Neural cell (in vitro differentiated cells): Measurements from ENCODE around the gene TEN1. TPM values are rescaled to one million over a fixed set of nuclear protein-coding genes. Genes with fewer than 3 reads are reported as not detected.

Experiments
- H2AFZ ChIP-seq: fragments of 200-600, 300-800 bp; sonication (generic), shearing (Covaris generic); 2 replicates; pipeline ENCODE4 v1.6.0; 2014; ENCODE audit warnings: low read depth, mild to moderate bottlenecking, antibody characterized with exemption, low read length, moderate library complexity
- H3F3A ChIP-seq: fragments of 200-600 bp; shearing (Covaris generic); 2 replicates; pipeline ENCODE4 v1.6.1; 2016; ENCODE audit warnings: mild to moderate bottlenecking, moderate library complexity, mixed read lengths, antibody characterized with exemption, low read length; ENCODE audit not compliant: insufficient read depth, poor library complexity, severe bottlenecking
- H3K27ac ChIP-seq: fragments of 200-600, 300-800 bp; sonication (generic), shearing (Covaris generic); 2 replicates; pipeline ENCODE4 v1.5.1; 2014; ENCODE audit warnings: mild to moderate bottlenecking, low read length, moderate library complexity
- H3K27me3 ChIP-seq: fragments of 300-800, 200-600 bp; sonication (generic), shearing (Covaris generic); 2 replicates; pipeline ENCODE4 v1.6.0; 2014; ENCODE audit warnings: mild to moderate bottlenecking, low read depth, low read length, moderate library complexity; ENCODE audit not compliant: insufficient read depth
- H3K36me3 ChIP-seq: fragments of 300-800, 200-600 bp; sonication (generic), shearing (Covaris generic); 2 replicates; pipeline ENCODE4 v1.5.1; 2014; ENCODE audit warnings: mild to moderate bottlenecking, antibody characterized with exemption, low read length, moderate library complexity; ENCODE audit not compliant: insufficient read depth
- H3K4me2 ChIP-seq: fragments of 300-800, 200-600 bp; sonication (generic), shearing (Covaris generic); 2 replicates; pipeline ENCODE4 v1.6.0; 2014; ENCODE audit warnings: mild to moderate bottlenecking, low read length
- H3K4me3 ChIP-seq: fragments of 300-800, 200-600 bp; sonication (generic), shearing (Covaris generic); 2 replicates; pipeline ENCODE4 v1.5.1; 2014; ENCODE audit warnings: mild to moderate bottlenecking, low read length, moderate library complexity
- H3K79me2 ChIP-seq: fragments of 200-600 bp; shearing (Covaris generic); replicated peaks from 2 replicates; pipeline ENCODE4 v1.6.0; 2014; ENCODE audit warnings: mild to moderate bottlenecking, low read length, moderate library complexity; ENCODE audit not compliant: insufficient read depth
- H3K9ac ChIP-seq: fragments of 300-800, 200-600 bp; sonication (generic), shearing (Covaris generic); 2 replicates; pipeline ENCODE4 v1.6.1; 2016; ENCODE audit warnings: mild to moderate bottlenecking, low read length, mixed read lengths
- H3K9me2 ChIP-seq: fragments of 200-600 bp; shearing (Covaris generic); 2 replicates; pipeline ENCODE4 v1.6.1; 2016; ENCODE audit warnings: mild to moderate bottlenecking, low read length, mixed read lengths; ENCODE audit not compliant: insufficient read depth
- H3K9me3 ChIP-seq: fragments of 200-600, 300-800 bp; sonication (generic), shearing (Covaris generic); 2 replicates; pipeline ENCODE4 v1.6.1; 2016; ENCODE audit warnings: mild to moderate bottlenecking, mixed run types, low read length, moderate library complexity, mixed read lengths
- H4K20me1 ChIP-seq: fragments of 200-600 bp; shearing (Covaris generic); 2 replicates; pipeline ENCODE4 v1.6.1; 2016; ENCODE audit warnings: mild to moderate bottlenecking, mixed run types; ENCODE audit not compliant: insufficient read depth
- CTCF ChIP-seq: fragments of 450-650 bp; IDR thresholded peaks from 2 replicates; pipeline ENCODE4 v1.5.1; 2014; ENCODE audit warnings: antibody characterized with exemption, mild to moderate bottlenecking, moderate library complexity; ENCODE audit not compliant: poor library complexity, severe bottlenecking
- EP300 ChIP-seq: fragments of 450-650 bp; conservative IDR thresholded peaks from 2 replicates; pipeline ENCODE4 v1.6.1; 2014; ENCODE audit warnings: antibody characterized with exemption, mild to moderate bottlenecking, moderate library complexity; ENCODE audit not compliant: poor library complexity, severe bottlenecking
- EZH2 ChIP-seq: fragments of 200-600, 300-800 bp; shearing (Covaris generic), sonication (generic); IDR thresholded peaks from 2 replicates; pipeline ENCODE4 v1.6.1; 2014; ENCODE audit warnings: antibody characterized with exemption, low read length, borderline replicate concordance, mild to moderate bottlenecking; ENCODE audit not compliant: insufficient read depth, poor library complexity, severe bottlenecking
- MXI1 ChIP-seq: fragments of 450-650 bp; conservative IDR thresholded peaks from 2 replicates; pipeline ENCODE4 v1.6.1; 2014; ENCODE audit warnings: antibody characterized with exemption, mild to moderate bottlenecking; ENCODE audit not compliant: poor library complexity, severe bottlenecking
- POLR2AphosphoS5 ChIP-seq: IDR thresholded peaks from 2 replicates; pipeline ENCODE4 v1.6.1; 2012
- RAD21 ChIP-seq: fragments of 450-650 bp; conservative IDR thresholded peaks from 2 replicates; pipeline ENCODE4 v1.6.1; 2014; ENCODE audit warnings: antibody characterized with exemption, mild to moderate bottlenecking, moderate library complexity
- SMC3 ChIP-seq: fragments of 450-650 bp; conservative IDR thresholded peaks from 2 replicates; pipeline ENCODE4 v1.6.1; 2014; ENCODE audit warnings: antibody characterized with exemption, mild to moderate bottlenecking, moderate library complexity; ENCODE audit not compliant: poor library complexity
- TAF1 ChIP-seq: IDR thresholded peaks from 2 replicates; pipeline ENCODE4 v1.6.1; 2012; ENCODE audit warnings: low read depth
- polyA plus RNA-seq: library from polyadenylated mRNA; depleted of rRNA; stranded (reverse); fragments of >200 nt; gene quantifications from 2 replicates; pipeline ENCODE4 v1.2.3, GENCODE V29; 2014
- TF ChIP-seq, protein P1 (sequence below): IDR thresholded peaks from 2 replicates; pipeline ENCODE4 v1.6.1; 2012; ENCODE audit warnings: borderline replicate concordance

The TEN1 gene
- polyA plus RNA-seq, 1 donor from 2014 or later, result 33.1 TPM

DNA sequence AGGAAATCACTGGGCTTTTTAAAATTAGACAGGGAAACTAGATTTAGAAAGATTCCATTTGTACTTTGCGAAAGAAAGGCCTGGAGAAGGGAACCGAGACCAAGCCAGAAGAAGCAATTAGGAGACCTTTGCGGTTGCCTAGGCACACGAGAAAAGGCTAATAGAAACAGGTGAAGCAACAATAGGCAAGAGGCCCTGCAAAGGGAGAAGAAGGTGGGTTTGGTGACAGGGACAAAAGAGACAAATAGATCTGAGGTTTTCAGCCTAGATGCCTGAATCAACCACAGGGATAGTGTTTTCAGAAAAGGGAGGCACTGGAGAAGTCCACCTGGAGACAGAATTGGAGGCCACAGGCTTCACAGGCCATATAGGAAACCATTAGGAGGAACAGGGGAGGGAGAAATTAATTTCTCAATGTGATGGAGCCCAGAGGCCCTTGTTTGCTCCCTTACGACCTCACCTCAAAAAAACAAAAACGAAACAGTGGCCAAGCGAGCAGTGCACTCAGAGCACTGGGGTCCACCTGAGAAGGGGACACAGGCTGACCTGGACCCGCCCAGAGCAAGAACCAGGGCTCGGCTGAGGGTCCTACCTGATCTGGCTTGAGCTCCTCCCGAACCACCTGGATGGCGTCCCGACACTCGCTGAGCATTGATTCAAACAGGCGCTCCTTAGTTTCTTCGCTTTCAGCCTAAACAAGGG, 70.9 kb downstream of the TEN1 start:
- no peaks in the 10 kb centered on the region for H3F3A ChIP-seq
- no peak overlapping the region for H2AFZ ChIP-seq
- H3K79me2 ChIP-seq, result no peaks in the 10 kb centered on the region
- TF ChIP-seq POLR2AphosphoS5 (no peak), RAD21 (no peak), SMC3 (no peak), EP300 (no peak), MXI1 (no peak), EZH2 (no peak), CTCF (no peak), TAF1 (no peak)
- TF ChIP-seq, protein P1, sequence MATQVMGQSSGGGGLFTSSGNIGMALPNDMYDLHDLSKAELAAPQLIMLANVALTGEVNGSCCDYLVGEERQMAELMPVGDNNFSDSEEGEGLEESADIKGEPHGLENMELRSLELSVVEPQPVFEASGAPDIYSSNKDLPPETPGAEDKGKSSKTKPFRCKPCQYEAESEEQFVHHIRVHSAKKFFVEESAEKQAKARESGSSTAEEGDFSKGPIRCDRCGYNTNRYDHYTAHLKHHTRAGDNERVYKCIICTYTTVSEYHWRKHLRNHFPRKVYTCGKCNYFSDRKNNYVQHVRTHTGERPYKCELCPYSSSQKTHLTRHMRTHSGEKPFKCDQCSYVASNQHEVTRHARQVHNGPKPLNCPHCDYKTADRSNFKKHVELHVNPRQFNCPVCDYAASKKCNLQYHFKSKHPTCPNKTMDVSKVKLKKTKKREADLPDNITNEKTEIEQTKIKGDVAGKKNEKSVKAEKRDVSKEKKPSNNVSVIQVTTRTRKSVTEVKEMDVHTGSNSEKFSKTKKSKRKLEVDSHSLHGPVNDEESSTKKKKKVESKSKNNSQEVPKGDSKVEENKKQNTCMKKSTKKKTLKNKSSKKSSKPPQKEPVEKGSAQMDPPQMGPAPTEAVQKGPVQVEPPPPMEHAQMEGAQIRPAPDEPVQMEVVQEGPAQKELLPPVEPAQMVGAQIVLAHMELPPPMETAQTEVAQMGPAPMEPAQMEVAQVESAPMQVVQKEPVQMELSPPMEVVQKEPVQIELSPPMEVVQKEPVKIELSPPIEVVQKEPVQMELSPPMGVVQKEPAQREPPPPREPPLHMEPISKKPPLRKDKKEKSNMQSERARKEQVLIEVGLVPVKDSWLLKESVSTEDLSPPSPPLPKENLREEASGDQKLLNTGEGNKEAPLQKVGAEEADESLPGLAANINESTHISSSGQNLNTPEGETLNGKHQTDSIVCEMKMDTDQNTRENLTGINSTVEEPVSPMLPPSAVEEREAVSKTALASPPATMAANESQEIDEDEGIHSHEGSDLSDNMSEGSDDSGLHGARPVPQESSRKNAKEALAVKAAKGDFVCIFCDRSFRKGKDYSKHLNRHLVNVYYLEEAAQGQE, result no peak
- no peak overlapping the region for H3K27ac ChIP-seq
- no peak overlapping the region for H3K9ac ChIP-seq
- no peak overlapping the region for H3K4me3 ChIP-seq
- H3K9me3 ChIP-seq, result no peaks in the 10 kb centered on the region
- H4K20me1 ChIP-seq, result no peaks in the 10 kb centered on the region
- H3K36me3 ChIP-seq, result no peaks in the 10 kb centered on the region
- H3K9me2 ChIP-seq, result no peaks in the 10 kb centered on the region
- no peaks in the 10 kb centered on the region for H3K27me3 ChIP-seq
- H3K4me2 ChIP-seq, result no peak overlapping the region

Other genes with a start within 250 kb of the TEN1 start
- 4.8 TPM in 2 replicates for gene GALK1, start 214.0 kb upstream of the TEN1 start, polyA plus RNA-seq
- gene UNK, start 194.4 kb upstream of the TEN1 start, polyA plus RNA-seq, result 28.1 and 29.9 TPM in 2 replicates
- gene UNC13D, start 134.8 kb upstream of the TEN1 start, polyA plus RNA-seq, result 1.2 and 6.9 TPM in 2 replicates
- gene WBP2, start 123.9 kb upstream of the TEN1 start, polyA plus RNA-seq, result 21.4 and 21.7 TPM in 2 replicates
- 0.54 and 0.67 TPM in 2 replicates for gene TRIM47, start 100.7 kb upstream of the TEN1 start, polyA plus RNA-seq
- gene TRIM65, start 82.3 kb upstream of the TEN1 start, polyA plus RNA-seq, result 1.5 and 1.7 TPM in 2 replicates
- gene MRPL38, start 74.4 kb upstream of the TEN1 start, polyA plus RNA-seq, result 91.2 and 115 TPM in 2 replicates
- gene FBF1, start 38.2 kb upstream of the TEN1 start, polyA plus RNA-seq, result 11.7 and 13.5 TPM in 2 replicates
- gene ACOX1, start 74 bp upstream of the TEN1 start, polyA plus RNA-seq, result 30.1 and 31.2 TPM in 2 replicates
- 29.2 and 42.8 TPM in 2 replicates for gene CDK3, start 21.6 kb downstream of the TEN1 start, polyA plus RNA-seq
- gene EVPL, start 48.1 kb downstream of the TEN1 start, polyA plus RNA-seq, result not detected in 2 replicates
- gene SRP68, start 93.3 kb downstream of the TEN1 start, polyA plus RNA-seq, result 22.3 and 26.3 TPM in 2 replicates
- not detected in 2 replicates for gene GALR2, start 95.5 kb downstream of the TEN1 start, polyA plus RNA-seq
- gene ZACN, start 99.9 kb downstream of the TEN1 start, polyA plus RNA-seq, result 0.10 TPM in 1 of 2 replicates, not detected in the other
- 146 and 180 TPM in 2 replicates for gene EXOC7, start 124.5 kb downstream of the TEN1 start, polyA plus RNA-seq
- 0.56 and 0.84 TPM in 2 replicates for gene FOXJ1, start 162.0 kb downstream of the TEN1 start, polyA plus RNA-seq